Prostate gland (tissue), 2 donors: ENCODE measurements around the gene TBCCD1. TPM values are rescaled to one million over a fixed set of nuclear protein-coding genes. Genes with fewer than 3 reads are reported as not detected.

Experiments used
- DNase-seq: peaks from one replicate; pipeline ENCODE4 v3.0.0-alpha.2; 2019; ENCODE audit warnings: low spot score
- H3K27ac ChIP-seq, 2 donors: fragments of 200-600 bp; sonication (generic); 2 replicates each; pipeline ENCODE4 v1.5.1; 2017 to 2019
- H3K27me3 ChIP-seq: fragments of 200-600 bp; sonication (generic); replicated peaks from 2 replicates; pipeline ENCODE4 v1.5.1; 2019; ENCODE audit not compliant: insufficient read depth
- H3K36me3 ChIP-seq, 2 donors: fragments of 200-600 bp; sonication (generic); 1 replicate in 1 of 2; 2 replicates in 1 of 2; pipeline versions ENCODE4 v1.5.1 to v1.8.1; 2017 to 2019
- H3K4me1 ChIP-seq: fragments of 200-600 bp; sonication (generic); replicated peaks from 2 replicates; pipeline ENCODE4 v1.5.1; 2019
- H3K4me3 ChIP-seq, 2 donors: fragments of 200-600 bp; sonication (generic); 2 replicates each; pipeline ENCODE4 v1.5.1; 2017 to 2019
- H3K9me3 ChIP-seq: fragments of 200-600 bp; sonication (generic); 2 replicates; pipeline ENCODE4 v1.5.1; 2017
- CTCF ChIP-seq, 4 experiments: fragments of 200-600 bp in 2 of 4; fragments of 450-650 bp in 2 of 4; sonication (generic) in 2 of 4; IDR thresholded peaks; 1 replicate in 3 of 4; 2 replicates in 1 of 4; pipeline ENCODE4 v1.5.1; 2016 to 2019; ENCODE audit warnings: antibody characterized with exemption in 4 of 4, mild to moderate bottlenecking in 2 of 4, moderate library complexity in 2 of 4
- POLR2A ChIP-seq: fragments of 450-650 bp; IDR thresholded peaks from one replicate; pipeline ENCODE4 v1.6.1; 2016; ENCODE audit warnings: antibody characterized with exemption, mild to moderate bottlenecking
- POLR2AphosphoS5 ChIP-seq: sonication (generic); formaldehyde crosslinking; IDR thresholded peaks from one replicate; pipeline ENCODE4 v1.6.1; 2017; ENCODE audit warnings: antibody characterized with exemption
- WGBS: methylation state at CpG from one replicate; pipeline ENCODE4 v1.1.5; 2018; 5-methylcytosine and 5-hydroxymethylcytosine counted together
- intact Hi-C: fragments of 100-400 bp; cut with DNase I; formaldehyde crosslinking; loops from one replicate; pipeline ENCODE4 v1.14.2; 2022
- total RNA-seq, 2 donors: library from RNA; depleted of rRNA; stranded (reverse); fragments of >200 nt; gene quantifications; one replicate each; pipeline ENCODE4 v1.1.0, GENCODE V29; 2016

TBCCD1 gene
- total RNA-seq, 2 donors from 2014 or later = 10.4 to 26.0 TPM

GRCh38 chr3:186613637-186614265, 46.6 kb upstream of the TBCCD1 start:
- H3K27me3 ChIP-seq = no peaks in the 10 kb centered on the region
- 51% methylated on average over 4 of the region's 4 CpGs for WGBS
- no peak overlapping the region for H3K27ac ChIP-seq
- H3K4me1 ChIP-seq = no peaks in the 10 kb centered on the region
- no peaks in the 10 kb centered on the region for H3K36me3 ChIP-seq
- no peaks in the 10 kb centered on the region for H3K9me3 ChIP-seq
- DNase-seq = no peak
- intact Hi-C loops = loop anchor here (10.0 kb wide), 1 partner anchor 551 kb away; no protein-coding TSS in a partner anchor
- TF ChIP-seq POLR2A = no peak
- TF ChIP-seq POLR2AphosphoS5 = no peak
- TF ChIP-seq CTCF (IDR thresholded peaks at IDR 0.05) = no peak
- no peak overlapping the region for H3K4me3 ChIP-seq

GRCh38 chr3:186612721-186613636, 45.8 kb upstream of the TBCCD1 start, which contains the start of gene AHSG:
AHSG (plus strand) TSS chr3:186613060; CDS start chr3:186613142, 82 bp downstream.
- no peaks in the 10 kb centered on the region for H3K9me3 ChIP-seq
- no peaks in the 10 kb centered on the region for H3K27me3 ChIP-seq
- H3K4me1 ChIP-seq = no peaks in the 10 kb centered on the region
- intact Hi-C loops = loop anchor here (10.0 kb wide), 1 partner anchor 552 kb away; no protein-coding TSS in a partner anchor
- H3K4me3 ChIP-seq = no peak within 1 kb of the TSS
- no peak within 1 kb of the TSS for H3K27ac ChIP-seq
- WGBS = 80% methylated on average over 7 of the region's 7 CpGs
- DNase-seq = no peak
- no peak for TF ChIP-seq POLR2A
- TF ChIP-seq CTCF (IDR thresholded peaks at IDR 0.05) = no peak
- TF ChIP-seq POLR2AphosphoS5 = no peak
- H3K36me3 ChIP-seq = no peaks in the 10 kb centered on the region

GRCh38 chr3:186612065-186612464, 44.9 kb upstream of the TBCCD1 start:
- H3K4me1 ChIP-seq = no peaks in the 10 kb centered on the region
- no peak overlapping the region for H3K4me3 ChIP-seq
- H3K27me3 ChIP-seq = no peaks in the 10 kb centered on the region
- H3K36me3 ChIP-seq = no peaks in the 10 kb centered on the region
- intact Hi-C loops = loop anchor here (10.0 kb wide), 1 partner anchor 553 kb away; no protein-coding TSS in a partner anchor
- no peak overlapping the region for H3K27ac ChIP-seq
- TF ChIP-seq POLR2AphosphoS5 = no peak
- TF ChIP-seq CTCF (IDR thresholded peaks at IDR 0.05) = no peak
- TF ChIP-seq POLR2A = no peak
- DNase-seq = no peak
- WGBS = 82% methylated on average over 5 of the region's 5 CpGs
- no peaks in the 10 kb centered on the region for H3K9me3 ChIP-seq

GRCh38 chr3:186609247-186609868, 42.2 kb upstream of the TBCCD1 start:
- Histone ChIP-seq H3K36me3 (no peaks in the 10 kb centered on the region), H3K27ac (no peak overlapping the region)
- WGBS = 91% methylated on average over 8 of the region's 8 CpGs

More at GRCh38 chr3:186609247-186609868, 42.2 kb upstream of the TBCCD1 start:
- Histone ChIP-seq H3K4me3 (no peak overlapping the region), H3K9me3 (no peaks in the 10 kb centered on the region), H3K27me3 (no peaks in the 10 kb centered on the region), H3K4me1 (no peaks in the 10 kb centered on the region)
- DNase-seq = no peak
- TF ChIP-seq POLR2AphosphoS5 = no peak
- TF ChIP-seq CTCF (IDR thresholded peaks at IDR 0.05) = no peak
- no peak for TF ChIP-seq POLR2A
- intact Hi-C loops = no loop called here
